Glomerular visceral epithelial cell (primary cell): ENCODE data around the gene ZFP91.
"Not testable (repeated sequence)": the region's sequence is repeated elsewhere in the genome, so short reads cannot be mapped to it uniquely, and the experiment has no call there.

ENCODE experiments used
- DNase-seq: peaks from one replicate; pipeline ENCODE4 v3.0.0-alpha.2; 2016; ENCODE audit errors: extremely low spot score

ZFP91 gene

GRCh38 chr11:58578635-58579191 lies at the start of gene ZFP91:
TSS of gene ZFP91 (plus strand) at chr11:58579063. CDS start at chr11:58579282, 219 bp downstream.
- peak; percentile 98 for DNase-seq

- no peak for DNase-seq
Observed at GRCh38 chr11:58530236-58530635, 48.6 kb upstream of the ZFP91 start.

GRCh38 chr11:58531865-58532341 lies 47.0 kb upstream of the ZFP91 start:
- DNase-seq: no peak

GRCh38 chr11:58546841-58547240 lies 32.0 kb upstream of the ZFP91 start:
- DNase-seq: no peak

- DNase-seq: no peak
Observed at GRCh38 chr11:58549644-58550043, 29.2 kb upstream of the ZFP91 start.

- DNase-seq: no peak
Observed at GRCh38 chr11:58560842-58561241, 18.0 kb upstream of the ZFP91 start.

- DNase-seq: peak; percentile 39
Observed at GRCh38 chr11:58561394-58562098, 17.3 kb upstream of the ZFP91 start.

GRCh38 chr11:58562375-58562800 lies 16.5 kb upstream of the ZFP91 start:
- no peak for DNase-seq

GRCh38 chr11:58564231-58564630 lies 14.6 kb upstream of the ZFP91 start:
- no peak for DNase-seq

GRCh38 chr11:58567889-58568512 lies 10.9 kb upstream of the ZFP91 start:
- peak; percentile 58 for DNase-seq

GRCh38 chr11:58572906-58573305 lies 6.0 kb upstream of the ZFP91 start:
- DNase-seq: not testable (repeated sequence)

- DNase-seq: peak; percentile 71
Observed at GRCh38 chr11:58573451-58574104, 5.3 kb upstream of the ZFP91 start.

- DNase-seq: peak; percentile 17
Observed at GRCh38 chr11:58574881-58575280, 4.0 kb upstream of the ZFP91 start.

- no peak for DNase-seq
Observed at GRCh38 chr11:58575377-58576020, 3.4 kb upstream of the ZFP91 start, which contains the start of gene LPXN. TSS of gene LPXN (minus strand) at chr11:58575856. CDS start at chr11:58575772, 84 bp downstream.

GRCh38 chr11:58576887-58577471 lies 1.9 kb upstream of the ZFP91 start:
- peak; percentile 34 for DNase-seq

- peak; percentile 77 for DNase-seq
Observed at GRCh38 chr11:58577555-58578135, 1.2 kb upstream of the ZFP91 start.

GRCh38 chr11:58578136-58578634 lies 678 bp upstream of the ZFP91 start:
- DNase-seq: peak; percentile 98

- peak; percentile 83 for DNase-seq
Observed at GRCh38 chr11:58579192-58580129, 598 bp downstream of the ZFP91 start.

- no peak for DNase-seq
Observed at GRCh38 chr11:58580311-58580710, 1.4 kb downstream of the ZFP91 start.

GRCh38 chr11:58582437-58582836 lies 3.6 kb downstream of the ZFP91 start:
- DNase-seq: no peak
